IMR-90 (cell line): Measurements from ENCODE around the gene TIA1. TPM values are rescaled to one million over a fixed set of nuclear protein-coding genes. Genes with fewer than 3 reads are reported as not detected.

Source experiments
- ATAC-seq: fragments of 200-7000 bp; cut with Tn5 transposase; 2 replicates; pipeline ENCODE4 v1.9.1; 2020; ENCODE audit warnings: low read depth, mild to moderate bottlenecking, moderate library complexity
- BruUV-seq: library from RNA; stranded (reverse); fragments of 400-500 nt; replicated peaks from 2 replicates; lab custom pipeline; 2021; lab: Mats Ljungman, UMichigan
- CTCF ChIA-PET: fragments of 300-600 bp; formaldehyde crosslinking; extraction: SDS; loops from one replicate; lab custom pipeline; 2021; ENCODE audit warnings: antibody characterized with exemption; lab: Yijun Ruan, JAX
- POLR2A ChIA-PET: fragments of 300-600 bp; sonication (Branson Sonifier 250); formaldehyde crosslinking; loops from one replicate; lab custom pipeline; 2022; ENCODE audit warnings: antibody characterized with exemption; ENCODE audit not compliant: unreplicated experiment; lab: Charles Lee
- DNase-seq: peaks from one replicate; pipeline ENCODE4 v3.0.0; 2013
- H2AFZ ChIP-seq: replicated peaks from 2 replicates; pipeline ENCODE3; 2013; ENCODE audit warnings: low read length, mild to moderate bottlenecking; ENCODE audit not compliant: poor library complexity
- H2AK5ac ChIP-seq: 2 replicates; pipeline ENCODE4 v1.6.1; 2013; ENCODE audit warnings: low read depth, low read length, inconsistent platforms
- H2AK9ac ChIP-seq: replicated peaks from 2 replicates; pipeline ENCODE3; 2013; ENCODE audit warnings: mild to moderate bottlenecking, low read depth, low read length, moderate library complexity; ENCODE audit not compliant: poor library complexity
- H2BK120ac ChIP-seq: 2 replicates; pipeline ENCODE4 v1.6.1; 2013; ENCODE audit warnings: low read depth, low read length, inconsistent platforms
- H2BK15ac ChIP-seq: 3 replicates; pipeline ENCODE4 v1.6.1; 2013; ENCODE audit warnings: low read depth, low read length, inconsistent platforms
- H2BK20ac ChIP-seq: 2 replicates; pipeline ENCODE4 v1.6.1; 2013; ENCODE audit warnings: low read depth, mild to moderate bottlenecking, inconsistent platforms, low read length, moderate library complexity
- H2BK5ac ChIP-seq: 2 replicates; pipeline ENCODE4 v1.6.1; 2013; ENCODE audit warnings: mild to moderate bottlenecking, low read depth, low read length, inconsistent platforms; ENCODE audit not compliant: poor library complexity, severe bottlenecking
- H3K14ac ChIP-seq: replicated peaks from 2 replicates; pipeline ENCODE4 v1.6.1; 2013; ENCODE audit warnings: low read depth, low read length, inconsistent platforms
- H3K18ac ChIP-seq: 2 replicates; pipeline ENCODE4 v1.6.1; 2013; ENCODE audit warnings: low read depth, low read length, control low read depth
- H3K23ac ChIP-seq: 2 replicates; pipeline ENCODE4 v1.6.1; 2013; ENCODE audit warnings: low read depth, low read length, inconsistent platforms
- H3K27ac ChIP-seq: 2 replicates; pipeline ENCODE4 v1.5.1; 2013; ENCODE audit warnings: mild to moderate bottlenecking, control low read depth, low read length; ENCODE audit not compliant: insufficient read depth
- H3K27me3 ChIP-seq: 2 replicates; pipeline ENCODE4 v1.6.1; 2013; ENCODE audit warnings: low read length; ENCODE audit not compliant: control insufficient read depth, insufficient read depth
- H3K36me3 ChIP-seq: 2 replicates; pipeline ENCODE4 v1.6.1; 2013; ENCODE audit warnings: low read length, mixed read lengths; ENCODE audit not compliant: control insufficient read depth, insufficient read depth
- H3K4ac ChIP-seq: 2 replicates; pipeline ENCODE4 v1.6.1; 2013; ENCODE audit warnings: low read depth, low read length, inconsistent platforms
- H3K4me1 ChIP-seq: 2 replicates; pipeline ENCODE4 v1.6.1; 2013; ENCODE audit warnings: low read length, mixed read lengths; ENCODE audit not compliant: control insufficient read depth, insufficient read depth
- H3K4me2 ChIP-seq: 2 replicates; pipeline ENCODE4 v1.6.1; 2013; ENCODE audit warnings: low read depth, mild to moderate bottlenecking, control low read depth, low read length, moderate library complexity
- H3K4me3 ChIP-seq: 2 replicates; pipeline ENCODE4 v1.5.1; 2013; ENCODE audit warnings: low read depth, mild to moderate bottlenecking, control low read depth, low read length, moderate library complexity; ENCODE audit not compliant: insufficient read depth
- H3K56ac ChIP-seq: 2 replicates; pipeline ENCODE4 v1.6.1; 2013; ENCODE audit warnings: low read length, inconsistent platforms; ENCODE audit not compliant: insufficient read depth; ENCODE audit errors: extremely low read depth
- H3K79me1 ChIP-seq, 2 experiments: 2 replicates each; pipeline ENCODE4 v1.6.1; 2013; ENCODE audit warnings: low read length in 2 of 2, inconsistent platforms in 1 of 2, low read depth in 1 of 2
- H3K9ac ChIP-seq: 2 replicates; pipeline ENCODE4 v1.6.1; 2013; ENCODE audit warnings: low read depth, low read length, control low read depth
- H3K9me1 ChIP-seq: 2 replicates; pipeline ENCODE4 v1.6.1; 2013; ENCODE audit warnings: low read length, inconsistent platforms; ENCODE audit not compliant: insufficient read depth
- H3K9me3 ChIP-seq: 2 replicates; pipeline ENCODE4 v1.6.1; 2013; ENCODE audit warnings: low read length; ENCODE audit not compliant: control insufficient read depth, insufficient read depth
- H4K20me1 ChIP-seq: 2 replicates; pipeline ENCODE4 v1.6.1; 2013; ENCODE audit warnings: low read length, inconsistent platforms; ENCODE audit not compliant: insufficient read depth
- H4K5ac ChIP-seq: 2 replicates; pipeline ENCODE4 v1.6.1; 2013; ENCODE audit warnings: mild to moderate bottlenecking, low read depth, low read length, control low read depth
- H4K8ac ChIP-seq, 2 experiments: 2 replicates each; pipeline ENCODE4 v1.6.1; 2013; ENCODE audit warnings: low read depth in 2 of 2, low read length in 2 of 2, control low read depth in 1 of 2, inconsistent platforms in 1 of 2
- H4K91ac ChIP-seq: 2 replicates; pipeline ENCODE4 v1.6.1; 2013; ENCODE audit warnings: low read depth, low read length, inconsistent platforms; ENCODE audit not compliant: insufficient read depth
- BHLHE40 ChIP-seq: fragments of 150-350 bp; IDR thresholded peaks from 2 replicates; pipeline ENCODE4 v1.6.1; 2016; ENCODE audit warnings: mild to moderate bottlenecking, low read depth, low read length
- MAFK ChIP-seq: IDR thresholded peaks from 2 replicates; pipeline ENCODE4 v1.6.1; 2012; ENCODE audit warnings: low read depth, low read length, improper control_type of control experiment
- MAZ ChIP-seq: IDR thresholded peaks from 2 replicates; pipeline ENCODE4 v1.6.1; 2012; ENCODE audit warnings: low read depth, mild to moderate bottlenecking, low read length, improper control_type of control experiment, moderate library complexity, borderline replicate concordance
- MXI1 ChIP-seq: IDR thresholded peaks from 2 replicates; pipeline ENCODE4 v1.6.1; 2012; ENCODE audit warnings: low read depth, mild to moderate bottlenecking, low read length, moderate library complexity, borderline replicate concordance
- NFE2L2 ChIP-seq: fragments of 150-350 bp; IDR thresholded peaks from 2 replicates; pipeline ENCODE4 v1.6.1; 2016; ENCODE audit warnings: low read depth, mild to moderate bottlenecking, low read length
- POLR2A ChIP-seq: IDR thresholded peaks from 2 replicates; pipeline ENCODE4 v1.6.1; 2012; ENCODE audit warnings: mild to moderate bottlenecking, low read depth, low read length
- RCOR1 ChIP-seq: IDR thresholded peaks from 2 replicates; pipeline ENCODE4 v1.6.1; 2012; ENCODE audit warnings: mild to moderate bottlenecking, low read length, improper control_type of control experiment; ENCODE audit not compliant: insufficient replicate concordance
- RFX5 ChIP-seq: IDR thresholded peaks from 2 replicates; pipeline ENCODE4 v1.8.0; 2012; ENCODE audit warnings: low read depth, mild to moderate bottlenecking, low read length, moderate library complexity
- SMC3 ChIP-seq: fragments of 150-350 bp; IDR thresholded peaks from 2 replicates; pipeline ENCODE4 v1.6.1; 2016; ENCODE audit warnings: low read depth, mild to moderate bottlenecking, antibody characterized with exemption, low read length, moderate library complexity
- WGBS, 2 experiments: methylation state at CpG; one replicate each; pipeline versions ENCODE4 v1.1.5 to v1.1.7; 2013; ENCODE audit warnings: missing lambda C conversion rate in 2 of 2; ENCODE audit not compliant: insufficient read length in 1 of 2; ENCODE audit errors: extremely low coverage in 2 of 2; 5-methylcytosine and 5-hydroxymethylcytosine counted together
- dilution Hi-C: fragments of 300-500 bp; cut with HindIII; formaldehyde crosslinking; loops from one replicate; pipeline ENCODE4 v1.14.3; 2018; ENCODE audit warnings: low sequenced_read_pairs; ENCODE audit not compliant: unreplicated experiment
- in situ Hi-C: fragments of 300-500 bp; cut with MboI; formaldehyde crosslinking; loops from 3 replicates; pipeline ENCODE4 v1.14.3; 2019; ENCODE audit warnings: low sequenced_read_pairs, inconsistent platforms, mixed read lengths
- intact Hi-C: fragments of 100-400 bp; cut with micrococcal nuclease; formaldehyde crosslinking; loops from 2 replicates; pipeline ENCODE4 v1.10.0; 2022
- polyA plus RNA-seq, 3 experiments: library from polyadenylated mRNA; depleted of rRNA; stranded (reverse); fragments of >200 nt; gene quantifications; 2 replicates each; pipeline ENCODE4 v1.2.3, GENCODE V29; 2012; ENCODE audit warnings: low replicate concordance in 1 of 3
- total RNA-seq: library from RNA; depleted of rRNA; stranded (reverse); fragments of >200 nt; gene quantifications from 2 replicates; pipeline ENCODE4 v1.2.3, GENCODE V29; 2012
- TF ChIP-seq, protein P1 (sequence below): fragments of 150-350 bp; IDR thresholded peaks from 2 replicates; pipeline ENCODE4 v1.6.1; 2016; ENCODE audit warnings: low read depth, mild to moderate bottlenecking, low read length, moderate library complexity, borderline replicate concordance
- TF ChIP-seq, protein P2 (sequence below): fragments of 150-350 bp; IDR thresholded peaks from 2 replicates; pipeline ENCODE4 v1.6.1; 2017; ENCODE audit warnings: mild to moderate bottlenecking, antibody characterized with exemption, low read length, low read depth

TIA1 gene
- total and polyA plus RNA-seq, 2 of the 4 experiments (the other 2 are of a cell fraction), result 72.7 to 103 TPM

DNA sequence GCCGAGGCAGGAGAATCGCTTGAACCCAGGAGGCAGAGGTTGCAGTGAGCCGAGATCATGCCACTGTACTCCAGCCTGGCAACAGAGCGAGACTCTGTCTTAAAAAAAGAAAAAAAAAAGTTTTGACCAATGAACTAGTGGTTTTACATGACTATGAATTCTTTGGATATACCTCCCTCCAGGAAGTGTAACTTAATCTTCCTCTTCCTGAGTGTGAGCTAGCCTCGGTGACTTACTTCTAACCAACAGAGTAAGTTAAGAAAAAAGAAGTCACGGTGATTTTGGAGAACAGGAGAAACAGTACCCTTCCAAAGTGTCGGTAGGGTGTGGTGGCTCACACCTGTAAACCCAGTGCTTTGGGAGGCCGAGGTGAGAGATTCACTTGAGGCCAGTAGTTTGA, 7.1 kb downstream of the TIA1 start:
- Histone ChIP-seq H3K4me3 (no peak overlapping the region), H2BK5ac (no peak overlapping the region), H3K4ac (no peak overlapping the region), H4K20me1 (peaks cover 81% of the 10 kb centered on the region), H4K8ac (no peak overlapping the region), H2AFZ (no peak overlapping the region), H2BK15ac (no peak overlapping the region), H3K9me3 (no peaks in the 10 kb centered on the region), H2BK120ac (no peak overlapping the region), H3K56ac (no peak overlapping the region), H4K91ac (no peak overlapping the region), H3K4me2 (no peak overlapping the region), H3K9me1 (peaks cover 6% of the 10 kb centered on the region; the same call in 1 of the 2 replicates), H3K27ac (no peak overlapping the region), H3K18ac (no peak overlapping the region), H2BK20ac (no peak overlapping the region), H3K79me1 (peaks cover 0 to 42% of the 10 kb centered on the region in 2 experiments; a peak in 3 of 4 replicates), H2AK5ac (no peak overlapping the region), H3K9ac (no peak overlapping the region), H4K5ac (no peak overlapping the region), H3K14ac (0 out of 2 replicates have a peak overlapping the region, but pooled peaks have one; percentile 44), H3K36me3 (peaks cover 7% of the 10 kb centered on the region; the same call in 1 of the 2 replicates), H3K27me3 (no peaks in the 10 kb centered on the region), H3K23ac (no peak overlapping the region), H2AK9ac (no peak overlapping the region), H3K4me1 (peaks cover 6% of the 10 kb centered on the region)
- dilution Hi-C loops (no loop called here), intact Hi-C loops (no loop called here), in situ Hi-C loops (loop anchor here (25.0 kb wide), 1 partner anchor 329 kb away; the partner anchor contains the start of gene MXD1)
- 100% methylated on average over 3 of the region's 8 CpGs; no CpG with 5 or more reads in 1 of the 2 experiments for WGBS, 2 experiments
- BruUV-seq, result no TSS peak
- TF ChIP-seq RFX5 (no peak), MXI1 (no peak), MAZ (no peak), BHLHE40 (no peak), NFE2L2 (no peak), SMC3 (no peak), RCOR1 (no peak), POLR2A (no peak), MAFK (no peak)
- TF ChIP-seq, protein P1, sequence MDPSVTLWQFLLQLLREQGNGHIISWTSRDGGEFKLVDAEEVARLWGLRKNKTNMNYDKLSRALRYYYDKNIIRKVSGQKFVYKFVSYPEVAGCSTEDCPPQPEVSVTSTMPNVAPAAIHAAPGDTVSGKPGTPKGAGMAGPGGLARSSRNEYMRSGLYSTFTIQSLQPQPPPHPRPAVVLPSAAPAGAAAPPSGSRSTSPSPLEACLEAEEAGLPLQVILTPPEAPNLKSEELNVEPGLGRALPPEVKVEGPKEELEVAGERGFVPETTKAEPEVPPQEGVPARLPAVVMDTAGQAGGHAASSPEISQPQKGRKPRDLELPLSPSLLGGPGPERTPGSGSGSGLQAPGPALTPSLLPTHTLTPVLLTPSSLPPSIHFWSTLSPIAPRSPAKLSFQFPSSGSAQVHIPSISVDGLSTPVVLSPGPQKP, result no peak
- TF ChIP-seq, protein P2, sequence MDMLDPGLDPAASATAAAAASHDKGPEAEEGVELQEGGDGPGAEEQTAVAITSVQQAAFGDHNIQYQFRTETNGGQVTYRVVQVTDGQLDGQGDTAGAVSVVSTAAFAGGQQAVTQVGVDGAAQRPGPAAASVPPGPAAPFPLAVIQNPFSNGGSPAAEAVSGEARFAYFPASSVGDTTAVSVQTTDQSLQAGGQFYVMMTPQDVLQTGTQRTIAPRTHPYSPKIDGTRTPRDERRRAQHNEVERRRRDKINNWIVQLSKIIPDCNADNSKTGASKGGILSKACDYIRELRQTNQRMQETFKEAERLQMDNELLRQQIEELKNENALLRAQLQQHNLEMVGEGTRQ, result no peak
- ATAC-seq (no peak), DNase-seq (peak; percentile 54)
- ChIA-PET POLR2A (interaction anchor here (0.6 to 0.7 kb wide), 2 partner anchors 10 to 136 kb away, joined by 3 read pairs; no protein-coding TSS in a partner anchor), CTCF (interaction anchor here (0.6 to 0.7 kb wide), 2 partner anchors 707 to 901 kb away, joined by 3 to 4 read pairs; no protein-coding TSS in a partner anchor)
